Dendritic cell treated with granulocyte-macrophage colony-stimulating factor and Interleukin-4, amounts not matched to agents 40 ng/mL and 50 ng/mL, for 4 days (primary cell): Measurements from ENCODE around the gene HCCS.
A peak's percentile ranks its signal among the peaks of the same experiment; 100 is the strongest.

Source experiments
- H3K27ac Mint-ChIP-seq: one replicate; pipeline ENCODE4 v1.8.0; 2022; ENCODE audit warnings: mild to moderate bottlenecking, mixed read lengths
- H3K27me3 Mint-ChIP-seq: one replicate; pipeline ENCODE4 v1.8.0; 2022; ENCODE audit warnings: mild to moderate bottlenecking, mixed read lengths
- H3K36me3 Mint-ChIP-seq: one replicate; pipeline ENCODE4 v1.8.0; 2022; ENCODE audit warnings: low read depth, mixed read lengths
- H3K4me1 Mint-ChIP-seq: one replicate; pipeline ENCODE4 v1.8.0; 2022; ENCODE audit warnings: low read depth, mixed read lengths
- H3K4me3 Mint-ChIP-seq: one replicate; pipeline ENCODE4 v1.8.0; 2022; ENCODE audit warnings: mild to moderate bottlenecking, moderate library complexity, mixed read lengths
- H3K9me3 Mint-ChIP-seq: one replicate; pipeline ENCODE4 v1.8.0; 2022; ENCODE audit warnings: mixed read lengths
- intact Hi-C: fragments of 100-400 bp; cut with micrococcal nuclease; formaldehyde crosslinking; loops from one replicate; pipeline ENCODE4 v1.15.0; 2022

Gene HCCS

DNA sequence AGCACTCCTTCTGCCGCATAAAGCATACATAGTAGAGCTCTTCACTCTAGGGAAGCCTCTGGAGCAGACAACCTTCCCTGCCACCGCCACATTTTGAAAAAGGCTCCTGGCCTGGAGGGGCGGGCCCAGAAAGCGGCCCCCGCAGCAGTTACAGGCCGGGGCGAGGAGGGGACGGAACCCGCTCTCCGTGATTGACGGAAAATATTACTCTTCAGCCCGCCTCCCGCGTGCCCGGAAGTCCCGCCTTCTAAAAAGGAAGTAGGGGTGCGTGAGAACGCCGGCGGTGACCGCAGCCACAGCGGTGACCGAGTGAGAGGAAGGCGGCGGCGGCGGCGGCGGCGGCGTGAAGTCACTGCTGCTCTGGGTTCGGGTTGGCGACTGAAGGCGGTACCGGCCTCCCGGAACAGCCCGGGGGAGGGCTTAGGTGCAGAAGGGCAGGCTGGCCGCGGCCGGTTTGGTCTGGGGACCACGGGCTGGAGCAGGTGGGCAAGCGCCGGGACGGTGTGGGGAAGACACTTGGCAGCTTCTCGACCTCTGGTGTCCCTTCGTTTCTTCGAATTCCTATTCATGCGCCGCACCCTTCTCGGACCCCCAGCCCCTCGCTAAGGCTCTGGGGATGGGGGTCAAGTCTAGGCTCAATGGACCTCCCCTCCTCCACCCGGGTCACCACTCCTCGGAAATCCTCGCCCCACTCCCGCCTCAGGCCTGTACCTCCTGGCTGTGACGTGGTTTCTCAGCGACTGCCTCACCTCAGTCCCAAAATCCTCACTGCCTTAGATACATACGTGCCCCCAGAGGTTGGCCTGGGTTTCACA, at the start of gene HCCS:
HCCS (plus strand) TSS at position 296 of the 815 bp plus-strand sequence. CDS start 729 bp downstream, outside the sequence.
- no peaks in the 10 kb centered on the region for H3K27me3 Mint-ChIP-seq

DNA sequence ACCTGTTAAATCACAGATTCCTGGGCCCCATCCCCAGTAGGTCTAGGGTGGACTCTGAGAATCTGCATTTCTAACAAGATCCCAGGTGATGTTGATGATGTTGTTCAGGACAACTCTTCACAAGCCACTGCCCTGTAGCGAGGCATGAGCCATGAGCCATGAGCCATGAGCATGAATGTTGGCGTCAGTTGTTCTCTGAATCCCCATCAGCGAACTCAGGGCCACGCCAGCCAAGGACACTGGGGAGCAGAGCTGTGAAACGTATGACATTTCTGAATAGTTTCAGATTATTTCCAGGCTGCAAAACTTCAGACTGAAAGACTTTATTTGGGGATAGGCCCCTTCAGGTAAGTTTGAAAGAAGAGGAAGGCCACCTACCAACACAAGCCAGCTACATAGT, 46.9 kb upstream of the HCCS start:
- Mint-ChIP-seq H3K4me1 (no peaks in the 10 kb centered on the region), H3K27ac (no peak overlapping the region), H3K27me3 (no peaks in the 10 kb centered on the region), H3K36me3 (no peaks in the 10 kb centered on the region), H3K9me3 (no peaks in the 10 kb centered on the region), H3K4me3 (no peak overlapping the region)
- intact Hi-C loops = no loop called here

More for the DNA sequence above, at the start of gene HCCS:
- peak within 1 kb of the TSS; percentile 95 for H3K27ac Mint-ChIP-seq
- intact Hi-C loops = loop anchor here (5.0 to 10.0 kb wide), 2 partner anchors 654 to 914 kb away; no protein-coding TSS in a partner anchor
- H3K4me1 Mint-ChIP-seq = peaks cover 16% of the 10 kb centered on the region
- peak within 1 kb of the TSS; percentile 84 for H3K4me3 Mint-ChIP-seq
- H3K36me3 Mint-ChIP-seq = peaks cover 33% of the 10 kb centered on the region
- no peaks in the 10 kb centered on the region for H3K9me3 Mint-ChIP-seq

DNA sequence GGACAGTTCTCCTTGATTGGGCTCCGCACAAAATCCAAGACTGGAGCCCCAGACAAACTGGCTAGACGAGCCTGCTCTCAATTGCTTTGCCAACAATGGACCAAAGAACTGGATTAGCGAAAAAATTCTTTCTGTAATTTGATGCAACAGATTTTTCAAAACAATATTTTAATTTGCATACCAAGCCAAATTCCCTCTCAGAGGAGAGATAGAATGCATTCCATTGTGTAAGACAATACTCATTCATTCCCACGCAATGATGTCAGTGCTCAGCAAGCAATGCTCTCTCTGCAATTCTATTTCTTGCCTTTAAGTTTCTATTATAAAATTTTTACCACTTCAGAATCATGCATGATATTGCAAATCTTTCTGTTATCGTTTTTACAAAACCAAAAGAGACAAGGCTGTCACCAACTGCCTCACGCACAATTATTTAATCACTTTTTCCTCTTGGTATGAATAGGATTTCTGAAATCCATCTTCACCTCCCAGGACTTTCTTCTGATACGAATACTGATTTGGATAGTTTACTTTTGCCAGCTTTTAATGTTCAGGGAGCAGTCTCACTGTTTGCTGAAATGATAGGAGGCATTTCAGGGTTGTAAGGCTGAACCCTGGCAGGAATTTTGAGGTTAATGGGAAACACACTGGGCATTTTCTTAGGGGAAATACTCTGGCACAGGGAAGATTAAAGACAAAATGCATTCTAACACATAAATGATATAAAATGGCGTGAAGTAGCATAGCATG, 46.1 kb upstream of the HCCS start:
- Mint-ChIP-seq H3K4me1 (no peaks in the 10 kb centered on the region), H3K27me3 (no peaks in the 10 kb centered on the region), H3K27ac (no peak overlapping the region), H3K4me3 (no peak overlapping the region), H3K9me3 (no peaks in the 10 kb centered on the region), H3K36me3 (no peaks in the 10 kb centered on the region)
- intact Hi-C loops = no loop called here

DNA sequence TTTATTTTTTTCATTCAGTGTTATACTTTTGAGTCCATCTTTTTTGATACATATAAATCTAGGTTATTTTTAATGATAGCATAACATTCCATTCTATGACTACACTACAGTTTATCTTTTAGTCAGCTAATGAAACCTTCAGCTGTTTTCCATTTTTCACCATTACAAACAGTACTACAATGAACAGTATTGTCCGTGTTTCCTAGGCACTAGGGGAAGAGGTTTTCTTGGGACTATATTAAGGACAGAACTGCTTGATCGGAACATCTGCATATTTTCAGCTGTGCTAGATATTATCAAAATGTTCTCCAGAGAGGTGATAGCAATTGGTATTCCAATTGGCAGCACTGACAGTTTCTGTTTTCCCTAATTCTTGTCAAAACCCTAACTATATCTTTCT, 44.3 kb upstream of the HCCS start:
- no peaks in the 10 kb centered on the region for H3K9me3 Mint-ChIP-seq
- intact Hi-C loops = no loop called here

DNA sequence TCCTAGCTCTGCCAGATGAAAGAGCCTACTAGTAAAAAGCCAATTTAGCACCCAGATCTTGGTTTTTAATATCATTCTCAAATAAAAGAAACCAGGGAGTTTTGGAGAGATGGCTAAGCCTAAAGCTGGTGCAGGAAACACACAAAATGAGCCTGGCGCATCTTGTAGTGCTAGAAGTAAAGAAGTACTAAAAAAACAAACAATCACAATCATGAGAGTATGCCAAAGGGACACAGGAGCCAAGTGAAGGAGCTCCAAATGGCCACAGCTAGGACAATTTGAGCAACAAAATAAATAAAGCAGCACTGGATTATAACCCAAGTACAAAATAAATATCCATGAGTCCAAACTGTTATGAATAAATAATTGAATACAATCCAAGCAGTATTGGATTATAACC, 37.8 kb upstream of the HCCS start:
- H3K36me3 Mint-ChIP-seq = no peaks in the 10 kb centered on the region
- H3K27ac Mint-ChIP-seq = no peak overlapping the region
- H3K9me3 Mint-ChIP-seq = no peaks in the 10 kb centered on the region
- no peaks in the 10 kb centered on the region for H3K27me3 Mint-ChIP-seq
- intact Hi-C loops = no loop called here
- no peak overlapping the region for H3K4me3 Mint-ChIP-seq
- no peaks in the 10 kb centered on the region for H3K4me1 Mint-ChIP-seq

More for the DNA sequence above, 44.3 kb upstream of the HCCS start:
- no peaks in the 10 kb centered on the region for H3K27me3 Mint-ChIP-seq
- H3K36me3 Mint-ChIP-seq = no peaks in the 10 kb centered on the region
- no peak overlapping the region for H3K4me3 Mint-ChIP-seq
- H3K27ac Mint-ChIP-seq = no peak overlapping the region
- no peaks in the 10 kb centered on the region for H3K4me1 Mint-ChIP-seq

DNA sequence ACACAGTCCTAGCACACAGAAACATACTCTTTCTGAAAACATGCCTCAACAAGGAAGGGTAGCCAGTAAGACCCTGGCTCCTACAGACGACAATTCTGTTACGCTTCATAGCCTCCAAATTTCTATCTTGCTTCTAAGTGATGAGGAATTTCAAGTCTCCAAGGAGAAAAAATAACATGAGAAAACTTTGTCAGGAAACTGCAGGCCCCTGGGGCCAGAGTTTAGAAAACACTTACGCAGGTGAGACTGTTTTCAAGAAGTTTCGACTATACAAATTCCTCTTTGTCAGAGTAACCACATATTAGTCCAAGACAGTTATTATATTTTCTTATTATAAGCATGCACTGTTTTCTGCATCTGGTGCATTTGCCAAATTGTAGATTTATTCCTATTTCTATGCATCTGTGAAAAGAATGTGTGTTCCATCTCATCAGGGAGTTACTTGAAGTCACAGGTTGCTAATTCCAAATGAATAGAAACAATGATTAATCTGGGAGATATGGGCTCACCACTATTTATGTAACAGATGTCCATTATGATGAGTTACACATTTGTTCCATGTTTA, 30.3 kb upstream of the HCCS start:
- Mint-ChIP-seq H3K27ac (no peak overlapping the region), H3K4me1 (no peaks in the 10 kb centered on the region), H3K27me3 (no peaks in the 10 kb centered on the region), H3K4me3 (no peak overlapping the region), H3K9me3 (no peaks in the 10 kb centered on the region), H3K36me3 (no peaks in the 10 kb centered on the region)
- intact Hi-C loops = no loop called here

DNA sequence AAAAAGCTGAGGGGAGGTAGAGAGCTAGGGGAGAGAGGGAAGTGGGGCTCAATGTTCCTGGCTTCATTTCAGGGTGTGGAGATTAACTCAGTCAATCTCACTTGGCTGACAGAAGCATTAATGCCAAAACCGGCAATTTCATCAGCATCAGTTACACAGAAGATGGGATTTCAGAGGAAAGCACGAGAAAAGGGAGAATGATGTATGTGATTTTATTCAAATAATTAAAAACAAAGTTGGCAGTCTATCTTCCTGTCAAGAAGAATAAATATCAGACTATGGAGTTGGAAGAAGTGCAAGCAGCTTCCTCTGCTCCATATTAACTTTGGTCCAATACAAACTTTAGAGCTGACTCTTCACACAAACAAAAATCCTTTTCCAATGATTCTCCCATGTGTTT, 29.6 kb upstream of the HCCS start:
- H3K27ac Mint-ChIP-seq = no peak overlapping the region
- no peaks in the 10 kb centered on the region for H3K4me1 Mint-ChIP-seq
- no peaks in the 10 kb centered on the region for H3K9me3 Mint-ChIP-seq
- H3K36me3 Mint-ChIP-seq = no peaks in the 10 kb centered on the region
- H3K27me3 Mint-ChIP-seq = no peaks in the 10 kb centered on the region
- intact Hi-C loops = no loop called here
- no peak overlapping the region for H3K4me3 Mint-ChIP-seq

DNA sequence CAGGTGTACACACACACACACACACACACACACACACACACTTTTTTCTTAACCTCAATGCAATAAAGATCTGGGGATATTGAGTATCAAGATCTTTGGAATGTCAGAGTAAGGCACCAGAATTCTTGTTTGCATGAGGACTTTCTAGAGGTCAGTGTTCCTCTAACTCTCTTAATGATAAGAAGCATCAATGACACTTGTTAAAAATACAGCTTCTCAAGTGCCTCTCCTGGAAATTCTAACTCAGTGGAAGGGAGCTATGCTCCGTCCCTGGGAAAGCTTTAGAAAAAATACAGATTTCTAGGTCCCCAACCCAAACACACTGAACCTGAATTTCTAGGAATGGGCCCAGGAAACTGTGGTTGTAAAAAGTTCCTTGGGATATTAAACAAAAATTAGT, 25.8 kb upstream of the HCCS start:
- intact Hi-C loops = no loop called here

DNA sequence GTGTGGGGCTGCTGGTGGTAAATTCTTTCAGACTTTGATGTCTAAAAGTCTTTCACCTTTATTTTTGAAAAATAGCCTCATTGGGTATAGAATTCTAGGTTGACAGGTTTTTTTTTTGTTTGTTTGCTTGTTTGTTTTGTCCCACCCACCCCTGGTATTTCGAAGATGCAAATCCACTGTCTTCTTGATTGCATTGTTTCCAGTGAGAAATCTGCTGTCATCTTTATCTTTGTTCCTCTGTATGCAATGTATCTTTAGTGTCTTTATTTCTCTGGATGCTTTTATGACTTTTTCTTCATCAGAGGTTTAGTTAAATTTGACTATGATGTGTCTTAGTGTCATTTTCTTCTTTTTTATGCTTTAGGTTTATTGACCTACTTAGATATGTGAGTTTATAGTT, 21.3 kb upstream of the HCCS start:
- no peak overlapping the region for H3K4me3 Mint-ChIP-seq
- H3K36me3 Mint-ChIP-seq = no peaks in the 10 kb centered on the region
- intact Hi-C loops = no loop called here
- no peaks in the 10 kb centered on the region for H3K27me3 Mint-ChIP-seq
- peaks cover 25% of the 10 kb centered on the region for H3K9me3 Mint-ChIP-seq
- no peak overlapping the region for H3K27ac Mint-ChIP-seq
- H3K4me1 Mint-ChIP-seq = no peaks in the 10 kb centered on the region

More for the DNA sequence above, 25.8 kb upstream of the HCCS start:
- H3K4me1 Mint-ChIP-seq = no peaks in the 10 kb centered on the region
- H3K4me3 Mint-ChIP-seq = no peak overlapping the region
- no peaks in the 10 kb centered on the region for H3K36me3 Mint-ChIP-seq
- H3K27me3 Mint-ChIP-seq = no peaks in the 10 kb centered on the region
- H3K27ac Mint-ChIP-seq = no peak overlapping the region
- H3K9me3 Mint-ChIP-seq = peaks cover 11% of the 10 kb centered on the region

DNA sequence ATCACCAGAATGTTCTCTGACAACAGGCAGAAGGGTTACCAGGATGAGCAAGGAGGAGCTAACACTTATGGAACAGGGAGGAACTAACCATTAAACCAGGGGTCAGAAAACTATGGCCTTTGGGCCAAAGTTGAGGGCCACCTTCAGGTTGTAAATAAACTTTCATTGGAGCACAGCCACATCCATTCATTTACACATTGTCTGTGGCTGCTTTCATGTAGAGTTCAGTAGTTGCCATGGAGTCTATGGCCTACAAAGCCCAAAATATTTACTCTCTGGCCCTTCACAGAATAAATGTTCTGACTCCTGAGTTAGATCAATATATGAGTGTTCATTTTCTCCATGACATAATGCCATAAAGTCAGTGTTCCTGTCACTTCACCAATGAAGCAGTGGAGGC, 13.2 kb upstream of the HCCS start:
- H3K27me3 Mint-ChIP-seq = no peaks in the 10 kb centered on the region

DNA sequence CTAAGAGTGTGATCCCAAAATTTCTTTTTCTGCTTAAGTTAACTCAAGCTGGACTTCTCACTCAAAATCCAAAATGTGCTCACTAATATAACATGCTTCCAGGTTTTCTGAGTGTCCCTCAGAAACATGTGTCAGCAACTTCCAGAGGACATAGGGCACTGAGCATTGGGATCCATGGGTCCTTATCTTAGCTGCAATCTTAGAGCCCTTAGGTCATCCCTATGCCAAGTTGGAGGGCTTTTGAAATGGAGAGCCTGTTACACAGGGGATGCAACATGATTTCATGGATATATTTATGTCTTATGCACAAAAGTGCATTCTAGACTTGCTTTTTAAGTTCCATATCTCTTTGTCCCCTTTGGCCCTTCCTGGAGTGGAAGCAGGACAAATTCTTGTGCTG, 11.7 kb upstream of the HCCS start:
- intact Hi-C loops = no loop called here
- no peak overlapping the region for H3K4me3 Mint-ChIP-seq
- no peaks in the 10 kb centered on the region for H3K27me3 Mint-ChIP-seq
- no peak overlapping the region for H3K27ac Mint-ChIP-seq
- H3K9me3 Mint-ChIP-seq = no peaks in the 10 kb centered on the region
- H3K36me3 Mint-ChIP-seq = no peaks in the 10 kb centered on the region
- H3K4me1 Mint-ChIP-seq = peaks cover 7% of the 10 kb centered on the region

More for the DNA sequence above, 13.2 kb upstream of the HCCS start:
- no peaks in the 10 kb centered on the region for H3K36me3 Mint-ChIP-seq
- H3K27ac Mint-ChIP-seq = no peak overlapping the region
- no peaks in the 10 kb centered on the region for H3K9me3 Mint-ChIP-seq
- peaks cover 7% of the 10 kb centered on the region for H3K4me1 Mint-ChIP-seq
- intact Hi-C loops = no loop called here
- no peak overlapping the region for H3K4me3 Mint-ChIP-seq

DNA sequence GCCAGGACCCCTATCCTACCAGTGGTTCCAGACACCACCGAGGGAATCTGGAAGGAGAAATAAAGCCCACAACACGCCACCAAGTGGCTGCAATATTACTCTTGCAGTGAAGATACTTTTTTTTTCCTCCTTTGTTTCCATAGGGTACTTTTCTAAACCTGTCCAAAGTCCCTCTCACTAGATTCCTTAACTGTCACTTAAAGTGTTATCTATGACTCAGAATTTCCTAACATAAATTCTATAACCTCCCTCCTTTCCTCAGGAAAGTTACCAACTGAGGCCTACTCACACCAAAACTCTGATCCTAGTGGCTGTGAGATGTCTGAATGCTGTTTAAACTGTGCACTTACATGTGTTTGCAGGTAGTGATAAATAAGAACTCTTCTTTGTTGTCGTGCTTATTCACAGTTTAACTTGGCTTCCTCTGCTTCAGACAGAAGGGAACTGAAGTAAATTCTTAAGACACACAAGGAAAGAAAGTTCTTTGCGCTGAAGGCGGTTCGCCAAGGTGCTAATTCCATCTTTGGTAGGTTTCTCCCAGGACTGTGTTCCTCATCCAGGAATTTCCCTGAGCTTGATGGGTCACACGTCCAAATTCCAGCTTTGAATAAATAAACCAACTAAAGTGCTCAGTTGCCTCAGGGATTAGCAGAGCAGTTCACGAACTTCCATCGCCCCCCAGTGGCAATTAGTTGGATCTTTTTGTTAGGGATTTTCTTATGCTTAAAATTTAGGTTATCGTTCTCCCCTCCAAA, 10.7 kb upstream of the HCCS start:
- Mint-ChIP-seq H3K4me3 (no peak overlapping the region), H3K27me3 (no peaks in the 10 kb centered on the region), H3K36me3 (no peaks in the 10 kb centered on the region), H3K4me1 (peaks cover 7% of the 10 kb centered on the region), H3K27ac (no peak overlapping the region), H3K9me3 (no peaks in the 10 kb centered on the region)
- intact Hi-C loops = no loop called here

DNA sequence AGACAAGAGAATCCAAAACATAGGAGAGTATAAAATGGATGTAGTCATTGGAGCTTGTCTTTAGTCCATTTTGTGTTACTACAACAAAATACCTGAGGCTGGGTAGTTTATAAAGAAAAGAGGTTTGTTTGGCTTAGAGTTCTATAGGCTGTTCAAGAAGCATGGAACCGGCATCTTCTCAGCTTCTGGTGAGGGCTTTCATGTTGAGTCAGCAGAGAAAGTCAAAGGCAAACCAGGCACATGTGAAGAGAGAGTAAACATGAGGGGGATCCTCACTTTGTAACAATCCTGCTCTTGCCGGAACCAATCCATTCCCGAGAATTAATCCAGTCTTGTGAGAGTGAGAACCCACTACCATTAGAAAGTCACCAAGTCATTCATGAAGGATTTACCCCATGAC, 8.1 kb upstream of the HCCS start:
- no peaks in the 10 kb centered on the region for H3K36me3 Mint-ChIP-seq
- intact Hi-C loops = no loop called here
- no peaks in the 10 kb centered on the region for H3K9me3 Mint-ChIP-seq
- no peaks in the 10 kb centered on the region for H3K27me3 Mint-ChIP-seq
- H3K4me3 Mint-ChIP-seq = no peak overlapping the region
- H3K27ac Mint-ChIP-seq = no peak overlapping the region
- H3K4me1 Mint-ChIP-seq = peaks cover 7% of the 10 kb centered on the region

DNA sequence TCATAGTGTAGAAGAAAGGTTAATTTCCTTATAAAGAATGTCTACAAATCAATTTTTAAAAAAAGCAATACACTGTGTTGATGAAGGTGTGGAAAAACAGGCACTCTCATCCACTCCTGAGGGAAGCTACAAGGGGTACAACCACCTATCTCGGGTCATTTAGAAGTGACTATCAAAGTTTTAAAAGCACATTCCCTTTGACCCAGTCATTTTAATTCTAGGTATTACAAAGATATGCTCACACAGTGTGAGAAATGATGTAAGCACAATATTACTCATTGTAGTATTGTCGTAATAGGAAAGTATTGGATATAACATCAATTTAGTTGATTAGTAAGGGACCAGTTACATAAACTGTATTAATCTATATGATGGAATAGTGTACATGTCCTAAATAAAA, 7.4 kb upstream of the HCCS start:
- Mint-ChIP-seq H3K9me3 (no peaks in the 10 kb centered on the region), H3K4me1 (peaks cover 7% of the 10 kb centered on the region), H3K27me3 (no peaks in the 10 kb centered on the region), H3K4me3 (no peak overlapping the region), H3K27ac (no peak overlapping the region), H3K36me3 (no peaks in the 10 kb centered on the region)
- intact Hi-C loops = no loop called here
